K562 (cell line): ENCODE results near the gene BRMS1. TPM values are rescaled to one million over a fixed set of nuclear protein-coding genes. Genes with fewer than 3 reads are reported as not detected.

Source experiments
- CXXC5 ChIP-seq: fragments of 250-450 bp; sonication (Bioruptor Pico); IDR thresholded peaks from 2 replicates; pipeline ENCODE4 v1.8.0; 2022; ENCODE audit warnings: inconsistent platforms, mild to moderate bottlenecking, moderate library complexity
- ELF2 ChIP-seq: fragments of 250-450 bp; sonication (Bioruptor Pico); IDR thresholded peaks from 2 replicates; pipeline ENCODE4 v1.5.0; 2021; ENCODE audit warnings: mild to moderate bottlenecking
- GTF2E2 ChIP-seq: fragments of 200-800 bp; sonication (Bioruptor generic); IDR thresholded peaks from 2 replicates; pipeline ENCODE4 v1.6.1; 2016; ENCODE audit warnings: missing genetic modification characterization, missing compliant biosample characterization
- KLF13 ChIP-seq: fragments of 450-650 bp; IDR thresholded peaks from 2 replicates; pipeline ENCODE4 v1.6.1; 2016; ENCODE audit warnings: missing genetic modification characterization, low read depth, mild to moderate bottlenecking, missing compliant biosample characterization, moderate library complexity, borderline replicate concordance
- MAFG ChIP-seq: fragments of 450-650 bp; conservative IDR thresholded peaks from 2 replicates; pipeline ENCODE4 v1.6.1; 2016; ENCODE audit warnings: missing genetic modification characterization, missing compliant biosample characterization
- MXI1 ChIP-seq: IDR thresholded peaks from 2 replicates; pipeline ENCODE4 v1.6.1; 2011; ENCODE audit warnings: low read depth, mild to moderate bottlenecking, improper control_type of control experiment, low read length
- NFATC3 ChIP-seq: fragments of 450-650 bp; IDR thresholded peaks from 2 replicates; pipeline ENCODE4 v1.6.1; 2017; ENCODE audit warnings: mild to moderate bottlenecking
- NR2F6 ChIP-seq: fragments of 450-650 bp; formaldehyde crosslinking; IDR thresholded peaks from 2 replicates; pipeline ENCODE4 v1.4.0; 2020; ENCODE audit warnings: mild to moderate bottlenecking
- TCF7 ChIP-seq: sonication (generic); IDR thresholded peaks from 2 replicates; pipeline ENCODE4 v1.6.1; 2016; ENCODE audit warnings: antibody characterized with exemption, borderline replicate concordance
- ZNF398 ChIP-seq: fragments of 250-450 bp; sonication (Bioruptor Pico); IDR thresholded peaks from 2 replicates; pipeline ENCODE4 v1.8.0; 2021; ENCODE audit warnings: moderate library complexity, mild to moderate bottlenecking, inconsistent platforms
- ZNF431 ChIP-seq: sonication (generic); formaldehyde crosslinking; IDR thresholded peaks from 2 replicates; pipeline ENCODE4 v1.8.0; 2022; ENCODE audit warnings: mild to moderate bottlenecking, missing genetic modification reagents
- polyA plus RNA-seq, 8 experiments: library from polyadenylated mRNA; depleted of rRNA in 4 of 8; stranded (reverse) in 5 of 8; unstranded in 3 of 8; fragments of >200 nt; fragmentation: Nextera tagmentation in 2 of 8; fragmentation: Illumina TruSeq in 1 of 8; extraction: Ambion mirVana in 2 of 8; extraction: Trizol in 1 of 8; gene quantifications; 2 replicates each; pipeline versions ENCODE4 v1.2.1 to v1.2.3, GENCODE V29; 2011 to 2014; ENCODE audit warnings: inconsistent platforms in 1 of 8, missing spikeins in 1 of 8
- total RNA-seq, 7 experiments: library from RNA; depleted of rRNA in 6 of 7; stranded (reverse); fragments of >200 nt in 6 of 7; fragmentation: Illumina TruSeq in 2 of 7; extraction: Trizol in 2 of 7; gene quantifications; 2 replicates each; pipeline versions ENCODE4 v1.2.1 to v1.2.3, GENCODE V29; 2011 to 2021; ENCODE audit warnings: low replicate concordance in 1 of 7
- TF ChIP-seq, protein P1 (sequence below): fragments of 250-450 bp; sonication (Bioruptor Pico); IDR thresholded peaks from 2 replicates; pipeline ENCODE4 v1.4.0; 2020
- TF ChIP-seq, protein P2 (sequence below): fragments of 250-450 bp; sonication (Bioruptor Pico); IDR thresholded peaks from 2 replicates; pipeline ENCODE4 v1.5.1; 2021; ENCODE audit warnings: mild to moderate bottlenecking
- TF ChIP-seq, protein P3 (sequence below), 2 experiments: fragments of 150-350 bp in 1 of 2; IDR thresholded peaks; 2 replicates each; pipeline ENCODE4 v1.6.1; 2012 to 2016; ENCODE audit warnings: low read depth in 2 of 2, low read length in 2 of 2, mild to moderate bottlenecking in 1 of 2, moderate library complexity in 1 of 2

Gene BRMS1
- total and polyA plus RNA-seq, 9 of the 15 experiments (the other 6 are each of a cell fraction or from before 2014, with no cell fraction given) = 2.2 to 78.8 (median 33.4) TPM

GRCh38 chr11:66344550-66345315 is at the start of gene BRMS1 (continued):
- TF ChIP-seq NR2F6 (CRISPR knock-in tag) (no peak), NFATC3 (no peak), ZNF398 (no peak), GTF2E2 (no peak), CXXC5 (peak; percentile 61), MXI1 (peak; percentile 78), ELF2 (peak; percentile 99), ZNF431 (CRISPR knock-in tag) (0 out of 2 replicates have a peak, but pooled peaks have one; percentile 24), KLF13 (tag) (no peak), TCF7 (0 out of 2 replicates have a peak, but pooled peaks have one; percentile 41), MAFG (tag) (no peak)
- TF ChIP-seq, protein P1, sequence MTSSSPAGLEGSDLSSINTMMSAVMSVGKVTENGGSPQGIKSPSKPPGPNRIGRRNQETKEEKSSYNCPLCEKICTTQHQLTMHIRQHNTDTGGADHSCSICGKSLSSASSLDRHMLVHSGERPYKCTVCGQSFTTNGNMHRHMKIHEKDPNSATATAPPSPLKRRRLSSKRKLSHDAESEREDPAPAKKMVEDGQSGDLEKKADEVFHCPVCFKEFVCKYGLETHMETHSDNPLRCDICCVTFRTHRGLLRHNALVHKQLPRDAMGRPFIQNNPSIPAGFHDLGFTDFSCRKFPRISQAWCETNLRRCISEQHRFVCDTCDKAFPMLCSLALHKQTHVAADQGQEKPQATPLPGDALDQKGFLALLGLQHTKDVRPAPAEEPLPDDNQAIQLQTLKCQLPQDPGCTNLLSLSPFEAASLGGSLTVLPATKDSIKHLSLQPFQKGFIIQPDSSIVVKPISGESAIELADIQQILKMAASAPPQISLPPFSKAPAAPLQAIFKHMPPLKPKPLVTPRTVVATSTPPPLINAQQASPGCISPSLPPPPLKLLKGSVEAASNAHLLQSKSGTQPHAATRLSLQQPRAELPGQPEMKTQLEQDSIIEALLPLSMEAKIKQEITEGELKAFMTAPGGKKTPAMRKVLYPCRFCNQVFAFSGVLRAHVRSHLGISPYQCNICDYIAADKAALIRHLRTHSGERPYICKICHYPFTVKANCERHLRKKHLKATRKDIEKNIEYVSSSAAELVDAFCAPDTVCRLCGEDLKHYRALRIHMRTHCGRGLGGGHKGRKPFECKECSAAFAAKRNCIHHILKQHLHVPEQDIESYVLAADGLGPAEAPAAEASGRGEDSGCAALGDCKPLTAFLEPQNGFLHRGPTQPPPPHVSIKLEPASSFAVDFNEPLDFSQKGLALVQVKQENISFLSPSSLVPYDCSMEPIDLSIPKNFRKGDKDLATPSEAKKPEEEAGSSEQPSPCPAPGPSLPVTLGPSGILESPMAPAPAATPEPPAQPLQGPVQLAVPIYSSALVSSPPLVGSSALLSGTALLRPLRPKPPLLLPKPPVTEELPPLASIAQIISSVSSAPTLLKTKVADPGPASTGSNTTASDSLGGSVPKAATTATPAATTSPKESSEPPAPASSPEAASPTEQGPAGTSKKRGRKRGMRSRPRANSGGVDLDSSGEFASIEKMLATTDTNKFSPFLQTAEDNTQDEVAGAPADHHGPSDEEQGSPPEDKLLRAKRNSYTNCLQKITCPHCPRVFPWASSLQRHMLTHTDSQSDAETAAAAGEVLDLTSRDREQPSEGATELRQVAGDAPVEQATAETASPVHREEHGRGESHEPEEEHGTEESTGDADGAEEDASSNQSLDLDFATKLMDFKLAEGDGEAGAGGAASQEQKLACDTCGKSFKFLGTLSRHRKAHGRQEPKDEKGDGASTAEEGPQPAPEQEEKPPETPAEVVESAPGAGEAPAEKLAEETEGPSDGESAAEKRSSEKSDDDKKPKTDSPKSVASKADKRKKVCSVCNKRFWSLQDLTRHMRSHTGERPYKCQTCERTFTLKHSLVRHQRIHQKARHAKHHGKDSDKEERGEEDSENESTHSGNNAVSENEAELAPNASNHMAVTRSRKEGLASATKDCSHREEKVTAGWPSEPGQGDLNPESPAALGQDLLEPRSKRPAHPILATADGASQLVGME (CRISPR knock-in tag) = peak; percentile 57
- TF ChIP-seq, protein P2, sequence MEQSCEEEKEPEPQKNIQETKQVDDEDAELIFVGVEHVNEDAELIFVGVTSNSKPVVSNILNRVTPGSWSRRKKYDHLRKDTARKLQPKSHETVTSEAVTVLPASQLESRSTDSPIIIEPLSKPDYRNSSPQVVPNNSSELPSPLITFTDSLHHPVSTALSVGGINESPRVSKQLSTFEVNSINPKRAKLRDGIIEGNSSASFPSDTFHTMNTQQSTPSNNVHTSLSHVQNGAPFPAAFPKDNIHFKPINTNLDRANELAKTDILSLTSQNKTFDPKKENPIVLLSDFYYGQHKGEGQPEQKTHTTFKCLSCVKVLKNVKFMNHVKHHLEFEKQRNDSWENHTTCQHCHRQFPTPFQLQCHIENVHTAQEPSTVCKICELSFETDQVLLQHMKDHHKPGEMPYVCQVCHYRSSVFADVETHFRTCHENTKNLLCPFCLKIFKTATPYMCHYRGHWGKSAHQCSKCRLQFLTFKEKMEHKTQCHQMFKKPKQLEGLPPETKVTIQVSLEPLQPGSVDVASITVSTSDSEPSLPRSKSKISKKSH (CRISPR knock-in tag) = no peak
- TF ChIP-seq, protein P3, sequence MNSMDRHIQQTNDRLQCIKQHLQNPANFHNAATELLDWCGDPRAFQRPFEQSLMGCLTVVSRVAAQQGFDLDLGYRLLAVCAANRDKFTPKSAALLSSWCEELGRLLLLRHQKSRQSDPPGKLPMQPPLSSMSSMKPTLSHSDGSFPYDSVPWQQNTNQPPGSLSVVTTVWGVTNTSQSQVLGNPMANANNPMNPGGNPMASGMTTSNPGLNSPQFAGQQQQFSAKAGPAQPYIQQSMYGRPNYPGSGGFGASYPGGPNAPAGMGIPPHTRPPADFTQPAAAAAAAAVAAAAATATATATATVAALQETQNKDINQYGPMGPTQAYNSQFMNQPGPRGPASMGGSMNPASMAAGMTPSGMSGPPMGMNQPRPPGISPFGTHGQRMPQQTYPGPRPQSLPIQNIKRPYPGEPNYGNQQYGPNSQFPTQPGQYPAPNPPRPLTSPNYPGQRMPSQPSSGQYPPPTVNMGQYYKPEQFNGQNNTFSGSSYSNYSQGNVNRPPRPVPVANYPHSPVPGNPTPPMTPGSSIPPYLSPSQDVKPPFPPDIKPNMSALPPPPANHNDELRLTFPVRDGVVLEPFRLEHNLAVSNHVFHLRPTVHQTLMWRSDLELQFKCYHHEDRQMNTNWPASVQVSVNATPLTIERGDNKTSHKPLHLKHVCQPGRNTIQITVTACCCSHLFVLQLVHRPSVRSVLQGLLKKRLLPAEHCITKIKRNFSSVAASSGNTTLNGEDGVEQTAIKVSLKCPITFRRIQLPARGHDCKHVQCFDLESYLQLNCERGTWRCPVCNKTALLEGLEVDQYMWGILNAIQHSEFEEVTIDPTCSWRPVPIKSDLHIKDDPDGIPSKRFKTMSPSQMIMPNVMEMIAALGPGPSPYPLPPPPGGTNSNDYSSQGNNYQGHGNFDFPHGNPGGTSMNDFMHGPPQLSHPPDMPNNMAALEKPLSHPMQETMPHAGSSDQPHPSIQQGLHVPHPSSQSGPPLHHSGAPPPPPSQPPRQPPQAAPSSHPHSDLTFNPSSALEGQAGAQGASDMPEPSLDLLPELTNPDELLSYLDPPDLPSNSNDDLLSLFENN (IDR thresholded peaks at IDR 0.05; ENCODE audit: low read depth in 2 of 2, low read length in 2 of 2) = no peak
